Caki2 (cell line): Measurements from ENCODE around the gene LIMCH1. TPM values are rescaled to one million over a fixed set of nuclear protein-coding genes. Genes with fewer than 3 reads are reported as not detected.
"Not testable (repeated sequence)": the region's sequence is repeated elsewhere in the genome, so short reads cannot be mapped to it uniquely, and the experiment has no call there.

Experiments used
- DNase-seq: peaks from one replicate; pipeline ENCODE4 v3.0.0-alpha.2; 2015; ENCODE audit warnings: low read depth
- in situ Hi-C: cut with HindIII; loops from 2 replicates; pipeline ENCODE4 v1.10.0; 2016; ENCODE audit warnings: low sequenced_read_pairs, low pct_unique_long_range_greater_than_20kb, mixed read lengths
- total RNA-seq: library from RNA; depleted of rRNA; stranded (reverse); fragments of >200 nt; shearing (Covaris generic); gene quantifications from 2 replicates; pipeline ENCODE4 v1.2.3, GENCODE V29; 2014; ENCODE audit warnings: low replicate concordance

Gene LIMCH1
- total RNA-seq, 1 experiment from 2014 or later: 241 TPM

- in situ Hi-C loops: no loop called here
These were observed 184.2 kb downstream of the LIMCH1 start for GRCh38 chr4:41722181-41722580.

GRCh38 chr4:41723286-41723685, 185.3 kb downstream of the LIMCH1 start:
- in situ Hi-C loops: no loop called here
- no peak for DNase-seq

More at GRCh38 chr4:41722181-41722580, 184.2 kb downstream of the LIMCH1 start:
- no peak for DNase-seq

- DNase-seq: no peak
- in situ Hi-C loops: no loop called here
These were observed 187.3 kb downstream of the LIMCH1 start for GRCh38 chr4:41725254-41725653.

- in situ Hi-C loops: no loop called here
These were observed 190.1 kb downstream of the LIMCH1 start for GRCh38 chr4:41727861-41728572.

GRCh38 chr4:41728573-41728913, 190.6 kb downstream of the LIMCH1 start:
- peak; percentile 12 for DNase-seq
- in situ Hi-C loops: no loop called here

More at GRCh38 chr4:41727861-41728572, 190.1 kb downstream of the LIMCH1 start:
- no peak for DNase-seq

GRCh38 chr4:41731569-41732126, 193.7 kb downstream of the LIMCH1 start:
- DNase-seq: no peak
- in situ Hi-C loops: no loop called here

- no peak for DNase-seq
- in situ Hi-C loops: no loop called here
These were observed 196.4 kb downstream of the LIMCH1 start for GRCh38 chr4:41734371-41734770.

- DNase-seq, in situ Hi-C loops: not testable (repeated sequence)
These were observed 199.5 kb downstream of the LIMCH1 start for GRCh38 chr4:41737491-41737890.

GRCh38 chr4:41741354-41741753, 203.4 kb downstream of the LIMCH1 start:
- in situ Hi-C loops: no loop called here
- DNase-seq: no peak

- in situ Hi-C loops: no loop called here
These were observed 206.8 kb downstream of the LIMCH1 start for GRCh38 chr4:41744572-41745291.

GRCh38 chr4:41745292-41746024, 207.5 kb downstream of the LIMCH1 start:
- DNase-seq: no peak
- in situ Hi-C loops: no loop called here

More at GRCh38 chr4:41744572-41745291, 206.8 kb downstream of the LIMCH1 start:
- DNase-seq: no peak

GRCh38 chr4:41746025-41746439, 208.1 kb downstream of the LIMCH1 start:
- in situ Hi-C loops: no loop called here
- no peak for DNase-seq

- DNase-seq: no peak
- in situ Hi-C loops: no loop called here
These were observed 208.7 kb downstream of the LIMCH1 start for GRCh38 chr4:41746440-41747229.

- in situ Hi-C loops: no loop called here
- no peak for DNase-seq
These were observed 209.5 kb downstream of the LIMCH1 start for GRCh38 chr4:41747230-41748055.

- in situ Hi-C loops: no loop called here
- DNase-seq: no peak
These were observed 210.2 kb downstream of the LIMCH1 start for GRCh38 chr4:41748074-41748570.

GRCh38 chr4:41748571-41749475, 210.9 kb downstream of the LIMCH1 start, which contains the start of gene PHOX2B:
Gene PHOX2B (minus strand): TSS chr4:41748725. CDS start chr4:41748610, 115 bp downstream.
- DNase-seq: no peak
- in situ Hi-C loops: no loop called here
